ENCODE measurements around the gene FBXL13.

The FBXL13 gene

DNA sequence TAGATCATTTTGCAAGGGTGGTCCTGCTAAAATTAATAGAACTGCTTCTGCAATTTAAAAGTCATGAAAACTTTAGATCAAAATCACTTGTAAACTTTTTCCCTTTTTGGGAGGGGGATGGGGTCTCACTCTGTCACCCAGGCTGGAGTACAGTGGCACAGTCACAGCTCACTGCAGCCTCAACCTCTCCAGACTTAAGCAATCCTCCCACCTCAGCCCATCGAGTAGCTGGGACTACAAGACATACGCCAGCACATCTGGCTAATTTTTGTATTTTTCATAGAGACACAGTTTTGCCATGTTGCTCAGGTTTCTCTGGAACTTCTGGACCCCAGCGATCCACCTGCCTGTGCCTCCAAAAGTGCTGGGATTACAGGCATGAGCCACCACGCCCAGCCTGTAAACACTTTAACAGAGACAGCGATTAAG is 82.1 kb downstream of the FBXL13 start:
- Histone ChIP-seq H3K79me2 (ENCODE audit: insufficient read depth, low read length) (no peaks in the 10 kb centered on the region), H3K9me3 (ENCODE audit: low read length) (peaks cover 6% of the 10 kb centered on the region; the same call in 1 of the 2 replicates), H3K27me3 (ENCODE audit: insufficient read depth, low read length) (no peaks in the 10 kb centered on the region), H3K36me3 (ENCODE audit: insufficient read depth, low read length) (no peaks in the 10 kb centered on the region), H3K4me1 (ENCODE audit: insufficient read depth, low read length, severe bottlenecking) (no peaks in the 10 kb centered on the region), H3K4me2 (ENCODE audit: low read length) (no peak overlapping the region), H3F3A (ENCODE audit: insufficient read depth, low read length) (no peaks in the 10 kb centered on the region), H3K4me3 (ENCODE audit: low read depth, low read length, poor library complexity, severe bottlenecking) (no peak overlapping the region), H2AFZ (ENCODE audit: low read length) (no peak overlapping the region), H3K9ac (ENCODE audit: low read length) (no peak overlapping the region), H4K20me1 (ENCODE audit: insufficient read depth, low read length) (no peaks in the 10 kb centered on the region), H3K27ac (ENCODE audit: low read depth, low read length, poor library complexity, severe bottlenecking) (no peak overlapping the region), H3K9me2 (ENCODE audit: low read depth, low read length) (no peaks in the 10 kb centered on the region)
- TF ChIP-seq, protein P1, sequence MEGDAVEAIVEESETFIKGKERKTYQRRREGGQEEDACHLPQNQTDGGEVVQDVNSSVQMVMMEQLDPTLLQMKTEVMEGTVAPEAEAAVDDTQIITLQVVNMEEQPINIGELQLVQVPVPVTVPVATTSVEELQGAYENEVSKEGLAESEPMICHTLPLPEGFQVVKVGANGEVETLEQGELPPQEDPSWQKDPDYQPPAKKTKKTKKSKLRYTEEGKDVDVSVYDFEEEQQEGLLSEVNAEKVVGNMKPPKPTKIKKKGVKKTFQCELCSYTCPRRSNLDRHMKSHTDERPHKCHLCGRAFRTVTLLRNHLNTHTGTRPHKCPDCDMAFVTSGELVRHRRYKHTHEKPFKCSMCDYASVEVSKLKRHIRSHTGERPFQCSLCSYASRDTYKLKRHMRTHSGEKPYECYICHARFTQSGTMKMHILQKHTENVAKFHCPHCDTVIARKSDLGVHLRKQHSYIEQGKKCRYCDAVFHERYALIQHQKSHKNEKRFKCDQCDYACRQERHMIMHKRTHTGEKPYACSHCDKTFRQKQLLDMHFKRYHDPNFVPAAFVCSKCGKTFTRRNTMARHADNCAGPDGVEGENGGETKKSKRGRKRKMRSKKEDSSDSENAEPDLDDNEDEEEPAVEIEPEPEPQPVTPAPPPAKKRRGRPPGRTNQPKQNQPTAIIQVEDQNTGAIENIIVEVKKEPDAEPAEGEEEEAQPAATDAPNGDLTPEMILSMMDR (IDR thresholded peaks at IDR 0.05; ENCODE audit: low read length), result no peak

DNA sequence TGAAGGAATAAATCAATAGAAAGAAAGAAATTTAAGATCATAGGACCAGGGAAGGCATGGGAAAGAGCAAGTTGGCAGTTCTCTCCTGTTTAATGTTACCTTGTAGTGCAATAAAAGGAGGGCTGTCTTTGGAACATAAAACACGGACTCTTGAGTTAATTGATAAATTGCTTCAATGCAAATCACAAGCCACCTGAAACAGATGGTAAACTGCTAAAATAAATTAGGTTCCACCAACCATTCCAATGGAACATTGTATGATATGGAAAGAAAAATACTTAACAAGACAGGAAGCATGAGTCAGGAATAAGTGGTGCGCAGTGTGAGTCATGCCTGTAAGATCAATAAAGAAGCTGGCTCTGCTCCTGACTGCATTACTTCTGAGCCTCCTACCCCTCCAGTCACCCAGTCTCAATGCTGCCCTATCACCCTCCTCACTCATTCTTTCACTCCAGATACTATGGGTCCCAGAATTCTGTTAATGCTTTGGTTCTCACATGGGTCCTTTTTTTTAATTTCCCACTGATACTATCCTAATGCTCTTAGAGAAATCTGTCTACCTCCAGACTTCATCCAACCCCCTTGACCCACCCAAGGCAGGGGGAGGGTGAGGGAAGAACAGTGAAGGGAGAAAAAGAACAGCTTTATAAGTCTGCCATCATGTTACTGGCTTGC is 82.9 kb downstream of the FBXL13 start:
- no peaks in the 10 kb centered on the region for H4K20me1 ChIP-seq (ENCODE audit: insufficient read depth, low read length)
- H3K9me3 ChIP-seq (ENCODE audit: low read length), result peaks cover 6% of the 10 kb centered on the region; the same call in 1 of the 2 replicates
- H3K79me2 ChIP-seq (ENCODE audit: insufficient read depth, low read length), result no peaks in the 10 kb centered on the region
- no peak overlapping the region for H3K4me2 ChIP-seq (ENCODE audit: low read length)
- no peaks in the 10 kb centered on the region for H3K9me2 ChIP-seq (ENCODE audit: low read depth, low read length)
- no peak overlapping the region for H3K9ac ChIP-seq (ENCODE audit: low read length)
- H3K4me1 ChIP-seq (ENCODE audit: insufficient read depth, low read length, severe bottlenecking), result no peaks in the 10 kb centered on the region
- TF ChIP-seq, protein P1 (IDR thresholded peaks at IDR 0.05; ENCODE audit: low read length), result no peak
- no peak for TF ChIP-seq EZH2 (IDR thresholded peaks at IDR 0.05; ENCODE audit: borderline replicate concordance, low read length)
- H3K36me3 ChIP-seq (ENCODE audit: insufficient read depth, low read length), result no peaks in the 10 kb centered on the region
- H3F3A ChIP-seq (ENCODE audit: insufficient read depth, low read length), result no peaks in the 10 kb centered on the region
- no peak overlapping the region for H3K27ac ChIP-seq (ENCODE audit: low read depth, low read length, poor library complexity, severe bottlenecking)
- no peak overlapping the region for H2AFZ ChIP-seq (ENCODE audit: low read length)
- no peaks in the 10 kb centered on the region for H3K27me3 ChIP-seq (ENCODE audit: insufficient read depth, low read length)
- H3K4me3 ChIP-seq (ENCODE audit: low read depth, low read length, poor library complexity, severe bottlenecking), result no peak overlapping the region

DNA sequence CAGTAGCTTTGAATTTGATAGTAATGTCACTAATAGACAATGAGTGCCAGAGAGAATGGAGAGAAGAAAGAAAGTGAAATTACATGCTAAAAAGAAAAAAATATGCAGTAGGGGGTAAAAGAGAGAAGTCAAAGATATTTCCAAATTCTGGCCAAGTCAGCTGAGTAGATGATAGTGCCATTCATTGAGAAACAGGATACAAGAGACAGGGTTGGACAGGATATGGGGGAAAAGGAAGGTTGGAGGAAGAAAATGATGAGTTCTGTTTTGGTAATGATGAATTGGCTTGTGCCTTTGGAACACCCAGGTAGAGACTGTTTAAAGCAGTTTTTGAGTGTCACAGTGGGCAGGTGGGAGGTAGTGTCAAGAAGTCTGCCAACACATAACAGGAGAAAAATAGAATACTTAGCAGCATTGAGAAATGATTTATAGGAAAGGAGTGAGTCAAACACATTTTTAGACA is 83.5 kb downstream of the FBXL13 start:
- no peaks in the 10 kb centered on the region for H3K4me1 ChIP-seq (ENCODE audit: insufficient read depth, low read length, severe bottlenecking)
- peaks cover 6% of the 10 kb centered on the region; the same call in 1 of the 2 replicates for H3K9me3 ChIP-seq (ENCODE audit: low read length)
- H3K79me2 ChIP-seq (ENCODE audit: insufficient read depth, low read length), result no peaks in the 10 kb centered on the region
- no peak overlapping the region for H2AFZ ChIP-seq (ENCODE audit: low read length)
- H3F3A ChIP-seq (ENCODE audit: insufficient read depth, low read length), result no peaks in the 10 kb centered on the region
- TF ChIP-seq, protein P1 (IDR thresholded peaks at IDR 0.05; ENCODE audit: low read length), result no peak
- no peak overlapping the region for H3K4me2 ChIP-seq (ENCODE audit: low read length)
- no peaks in the 10 kb centered on the region for H3K36me3 ChIP-seq (ENCODE audit: insufficient read depth, low read length)
- no peaks in the 10 kb centered on the region for H4K20me1 ChIP-seq (ENCODE audit: insufficient read depth, low read length)
- H3K27ac ChIP-seq (ENCODE audit: low read depth, low read length, poor library complexity, severe bottlenecking), result no peak overlapping the region
- H3K4me3 ChIP-seq (ENCODE audit: low read depth, low read length, poor library complexity, severe bottlenecking), result no peak overlapping the region
- no peak overlapping the region for H3K9ac ChIP-seq (ENCODE audit: low read length)
- no peaks in the 10 kb centered on the region for H3K9me2 ChIP-seq (ENCODE audit: low read depth, low read length)
- H3K27me3 ChIP-seq (ENCODE audit: insufficient read depth, low read length), result no peaks in the 10 kb centered on the region
